HG02798 (cell line): ENCODE data around the gene TSPEAR.
"Not testable (repeated sequence)": the region's sequence is repeated elsewhere in the genome, so short reads cannot be mapped to it uniquely, and the experiment has no call there.

Source experiments
- ATAC-seq: cut with Tn5 transposase; IDR thresholded peaks from one replicate; pipeline ENCODE4 v1.9.1; 2021; ENCODE audit warnings: mild to moderate bottlenecking; ENCODE audit not compliant: unreplicated experiment, poor library complexity

Gene TSPEAR

DNA sequence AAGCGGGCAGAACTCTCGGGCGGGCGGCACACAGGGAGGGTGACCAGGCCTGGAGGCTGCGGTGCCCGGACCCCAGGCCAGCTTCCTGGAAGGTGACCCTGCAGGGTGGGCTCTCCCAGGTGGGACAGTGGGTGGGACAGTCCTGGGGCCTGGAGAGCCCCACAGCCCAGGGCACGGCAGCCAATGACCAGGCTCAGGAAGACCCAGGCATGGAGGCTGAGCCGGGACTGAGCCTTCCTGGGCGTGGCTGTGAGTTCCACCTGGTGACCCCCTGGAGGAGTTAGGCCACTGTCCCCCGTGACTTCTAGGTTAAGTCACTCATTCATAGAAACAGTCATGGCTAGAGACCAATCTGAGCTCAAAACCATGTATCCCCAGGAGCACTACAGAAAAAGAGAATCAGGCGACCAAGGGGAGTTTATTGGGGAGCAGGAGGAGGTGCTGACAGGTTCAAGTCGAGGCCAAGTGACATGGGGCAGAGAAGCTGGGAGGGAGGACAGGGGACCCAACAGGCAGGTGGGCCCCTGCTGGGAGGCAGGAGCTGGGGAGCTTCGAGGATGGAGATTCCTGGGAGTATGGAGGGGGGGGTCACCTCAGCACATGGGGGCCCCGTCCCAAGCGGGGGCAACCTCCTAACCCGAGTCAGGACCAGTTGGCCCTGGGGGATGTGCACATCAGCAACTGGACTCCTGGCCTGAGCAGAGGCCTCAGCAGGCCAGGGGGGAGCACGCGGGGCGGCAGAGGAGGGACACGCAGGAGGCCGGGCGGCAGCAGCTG, 132.1 kb downstream of the TSPEAR start:
- no peak for ATAC-seq

DNA sequence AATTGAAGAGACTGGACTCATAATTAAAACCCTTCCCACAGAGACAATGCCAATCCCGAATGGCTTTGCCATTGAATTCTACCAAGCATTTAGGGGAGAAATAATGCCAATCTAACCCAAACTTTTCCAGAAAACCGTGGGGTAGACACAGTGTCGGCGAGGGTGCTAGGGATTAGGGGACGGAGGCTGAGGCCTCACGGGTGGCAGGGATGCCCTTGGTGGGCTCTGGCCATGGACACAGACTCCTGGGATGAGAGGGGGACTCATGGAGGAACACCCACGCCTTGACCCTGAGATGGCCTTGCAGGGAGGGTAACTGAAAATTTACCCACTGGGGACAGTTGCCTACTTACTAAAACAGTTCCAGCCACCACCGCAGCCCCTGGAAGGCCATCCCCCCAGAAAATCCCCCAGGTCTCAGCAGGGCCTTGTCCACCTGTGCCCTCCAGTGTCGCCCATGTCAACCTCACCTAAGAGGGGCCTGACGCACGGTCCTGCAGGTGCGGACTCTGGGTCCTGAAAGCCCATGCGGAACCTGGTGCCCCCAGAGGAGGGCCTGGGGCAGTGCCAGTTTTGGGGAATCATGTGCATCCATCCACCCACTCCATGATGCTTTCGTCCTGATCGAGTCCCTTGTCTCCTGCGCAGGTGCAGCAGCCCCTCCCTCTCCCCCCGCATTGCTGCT, 132.9 kb downstream of the TSPEAR start:
- ATAC-seq = no peak

DNA sequence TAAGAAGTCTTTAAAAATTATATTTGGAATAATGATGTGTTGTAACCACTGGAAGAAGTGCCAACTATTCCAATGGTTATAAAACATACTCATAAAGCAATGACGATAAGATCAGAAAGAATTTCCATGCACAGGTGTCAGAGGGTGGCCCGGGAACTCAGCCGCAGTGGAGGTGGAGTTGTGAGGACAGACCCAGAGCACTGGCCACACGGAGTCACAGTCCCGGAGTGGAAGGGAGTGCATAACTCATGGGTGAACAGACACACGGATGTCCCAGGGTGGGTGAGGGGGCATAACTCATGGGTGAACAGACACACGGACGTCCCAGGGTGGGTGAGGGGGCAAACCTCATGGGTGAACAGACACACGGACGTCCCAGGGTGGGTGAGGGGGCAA, 135.3 kb downstream of the TSPEAR start:
- ATAC-seq = no peak

DNA sequence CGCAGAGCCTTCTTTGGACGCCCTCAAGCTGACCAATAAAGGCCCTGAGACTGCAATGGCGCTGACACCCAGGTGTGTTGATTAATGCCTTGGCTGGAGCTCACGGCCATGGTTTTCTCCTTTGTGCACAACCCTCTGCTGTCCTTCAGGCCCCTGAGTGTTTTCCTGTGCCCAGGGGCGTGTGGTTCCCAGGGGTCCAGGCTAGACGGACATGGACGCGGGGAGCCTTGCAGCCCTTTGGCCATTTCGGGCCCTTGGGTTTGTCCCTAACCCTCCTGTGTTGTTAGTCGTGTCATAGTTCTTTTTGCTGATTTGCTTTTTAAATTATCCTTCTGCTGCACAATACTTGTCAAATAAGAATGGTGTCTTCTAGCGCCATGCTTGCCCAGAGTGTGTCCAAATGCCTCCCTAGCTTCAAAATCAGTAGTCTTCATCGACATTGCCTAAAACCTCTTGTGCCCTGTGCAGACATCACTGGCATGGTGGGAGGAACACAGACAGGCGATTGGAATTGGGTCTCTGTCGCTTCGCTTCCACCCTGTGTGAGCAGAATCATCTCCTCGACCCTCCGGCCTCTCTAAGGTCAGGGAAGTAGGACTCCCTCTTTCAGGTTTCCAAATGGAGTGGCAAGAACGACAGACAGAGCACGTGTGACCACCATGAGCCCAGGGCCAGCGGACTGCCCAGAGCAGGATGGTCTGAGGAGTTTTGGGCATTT, 135.9 kb downstream of the TSPEAR start:
- ATAC-seq = no peak

DNA sequence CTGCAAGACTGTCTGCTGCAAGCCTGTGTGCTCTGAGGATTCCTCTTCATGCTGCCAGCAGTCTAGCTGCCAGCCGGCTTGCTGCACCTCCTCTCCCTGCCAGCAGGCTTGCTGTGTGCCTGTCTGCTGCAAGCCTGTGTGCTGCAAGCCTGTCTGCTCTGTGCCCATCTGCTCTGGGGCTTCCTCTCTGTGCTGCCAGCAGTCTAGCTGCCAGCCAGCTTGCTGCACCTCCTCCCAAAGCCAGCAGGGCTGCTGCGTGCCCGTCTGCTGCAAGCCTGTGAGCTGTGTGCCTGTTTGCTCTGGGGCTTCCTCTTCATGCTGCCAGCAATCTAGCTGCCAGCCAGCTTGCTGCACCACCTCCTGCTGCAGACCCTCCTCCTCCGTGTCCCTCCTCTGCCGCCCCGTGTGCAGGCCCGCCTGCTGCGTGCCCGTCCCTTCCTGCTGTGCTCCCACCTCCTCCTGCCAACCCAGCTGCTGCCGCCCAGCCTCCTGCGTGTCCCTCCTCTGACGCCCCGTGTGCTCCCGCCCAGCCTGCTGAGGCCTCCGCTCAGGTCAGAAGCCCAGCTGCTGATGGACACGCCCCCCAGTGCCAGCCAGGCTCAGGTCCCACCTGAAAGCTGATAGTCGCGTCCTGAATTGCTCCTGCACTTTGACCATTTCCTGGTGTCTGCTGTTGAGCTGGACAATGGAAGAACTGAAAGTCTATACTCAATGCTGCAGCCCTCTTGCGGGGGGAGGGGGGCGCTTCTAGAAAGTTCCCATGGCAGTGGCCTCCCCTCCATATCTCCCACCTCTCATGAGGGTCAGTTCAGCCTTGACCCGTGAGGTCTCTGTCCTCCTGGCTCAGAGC, 136.7 kb downstream of the TSPEAR start:
- ATAC-seq = no peak

DNA sequence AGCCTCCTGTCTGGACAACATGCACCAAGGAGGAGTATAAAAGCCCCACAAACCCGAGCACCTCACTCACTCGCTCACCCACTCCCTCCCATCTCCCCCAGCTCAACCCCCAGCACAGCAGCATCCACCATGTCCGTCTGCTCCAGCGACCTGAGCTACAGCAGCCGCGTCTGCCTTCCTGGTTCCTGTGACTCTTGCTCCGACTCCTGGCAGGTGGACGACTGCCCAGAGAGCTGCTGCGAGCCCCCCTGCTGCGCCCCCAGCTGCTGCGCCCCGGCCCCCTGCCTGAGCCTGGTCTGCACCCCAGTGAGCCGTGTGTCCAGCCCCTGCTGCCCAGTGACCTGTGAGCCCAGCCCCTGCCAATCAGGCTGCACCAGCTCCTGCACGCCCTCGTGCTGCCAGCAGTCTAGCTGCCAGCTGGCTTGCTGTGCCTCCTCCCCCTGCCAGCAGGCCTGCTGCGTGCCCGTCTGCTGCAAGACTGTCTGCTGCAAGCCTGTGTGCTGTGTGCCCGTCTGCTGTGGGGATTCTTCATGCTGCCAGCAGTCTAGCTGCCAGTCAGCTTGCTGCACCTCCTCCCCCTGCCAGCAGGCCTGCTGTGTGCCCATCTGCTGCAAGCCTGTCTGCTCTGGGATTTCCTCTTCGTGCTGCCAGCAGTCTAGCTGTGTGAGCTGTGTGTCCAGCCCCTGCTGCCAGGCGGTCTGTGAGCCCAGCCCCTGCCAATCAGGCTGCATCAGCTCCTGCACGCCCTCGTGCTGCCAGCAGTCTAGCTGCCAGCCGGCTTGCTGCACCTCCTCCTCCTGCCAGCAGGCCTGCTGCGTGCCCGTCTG, 137.5 kb downstream of the TSPEAR start, which contains the start of gene KRTAP10-4:
Gene KRTAP10-4 (plus strand): TSS at position 100 of the 827 bp plus-strand sequence. CDS start 30 bp downstream, at position 130.
- ATAC-seq = not testable (repeated sequence)

DNA sequence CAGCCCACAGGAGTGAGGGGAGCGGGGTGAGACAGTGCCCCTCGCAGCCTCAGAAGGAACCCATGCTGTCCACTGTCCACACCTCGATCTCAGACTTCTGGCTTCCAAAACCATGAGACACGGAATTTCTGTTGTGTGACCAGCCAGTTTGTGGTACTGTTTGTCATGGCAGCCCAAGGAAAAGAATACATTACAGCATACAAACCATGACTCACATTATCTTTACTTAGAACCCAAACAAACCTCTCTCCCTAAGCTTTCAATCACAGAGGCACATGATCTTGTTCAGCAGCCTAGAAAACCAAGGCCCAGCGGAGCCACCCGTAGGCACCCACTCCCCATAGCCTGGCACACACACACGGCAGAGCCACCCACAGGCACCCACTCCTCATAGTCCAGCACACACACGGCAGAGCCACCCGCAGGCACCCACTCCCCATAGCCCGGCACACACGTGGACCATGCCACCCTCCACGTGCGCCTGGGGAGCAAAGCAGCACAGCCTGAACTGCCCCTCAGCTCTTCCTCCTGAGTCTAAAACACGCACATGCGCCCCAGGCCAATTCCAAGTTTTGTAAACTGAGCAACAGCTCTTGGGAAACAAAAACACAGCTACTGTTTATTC, 138.3 kb downstream of the TSPEAR start:
- no peak for ATAC-seq

DNA sequence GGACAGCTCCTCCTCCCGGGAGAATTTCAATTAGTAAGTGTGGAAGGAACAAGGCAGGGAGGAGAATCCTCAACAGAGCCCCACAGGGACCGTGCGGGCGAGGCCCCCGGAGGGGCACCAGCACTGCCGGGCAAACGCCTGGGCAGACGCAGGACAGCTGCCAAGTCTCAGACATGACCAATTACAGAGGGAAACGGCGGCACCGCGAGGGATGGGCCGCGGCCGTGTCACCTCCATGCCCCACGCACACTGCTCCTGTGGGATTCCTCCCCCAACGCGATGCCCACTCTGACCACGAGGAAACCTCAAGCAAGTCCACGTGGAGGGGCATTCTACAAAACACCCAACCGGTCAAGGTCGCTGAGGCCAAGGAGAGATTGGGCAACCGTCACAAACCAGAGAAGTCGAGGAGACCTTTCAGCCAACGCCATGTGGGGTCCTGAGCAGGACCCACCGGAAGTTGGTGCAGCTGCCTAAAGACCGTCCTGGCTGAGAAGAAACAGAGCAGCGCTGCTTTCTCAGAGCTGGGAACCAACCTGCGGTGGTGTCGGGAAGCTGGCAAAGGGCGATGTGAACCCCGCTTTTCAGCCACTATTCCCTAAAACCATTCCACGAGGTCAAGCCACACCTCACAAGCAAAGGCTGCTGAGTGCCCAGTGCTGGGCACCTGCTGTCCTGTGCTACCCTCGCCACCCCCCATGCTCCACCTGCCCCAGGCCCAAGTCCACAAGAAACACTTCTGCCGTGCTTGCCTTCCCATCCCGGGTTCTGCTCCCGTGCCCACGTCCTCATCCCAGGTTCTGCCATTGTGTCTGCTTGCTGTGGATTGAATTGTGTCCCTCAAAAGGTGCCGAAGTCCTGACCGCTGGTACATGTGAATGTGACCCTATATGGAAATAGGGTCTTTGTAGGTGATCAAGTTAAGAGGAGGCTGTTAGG, 139.3 kb downstream of the TSPEAR start:
- ATAC-seq = no peak

DNA sequence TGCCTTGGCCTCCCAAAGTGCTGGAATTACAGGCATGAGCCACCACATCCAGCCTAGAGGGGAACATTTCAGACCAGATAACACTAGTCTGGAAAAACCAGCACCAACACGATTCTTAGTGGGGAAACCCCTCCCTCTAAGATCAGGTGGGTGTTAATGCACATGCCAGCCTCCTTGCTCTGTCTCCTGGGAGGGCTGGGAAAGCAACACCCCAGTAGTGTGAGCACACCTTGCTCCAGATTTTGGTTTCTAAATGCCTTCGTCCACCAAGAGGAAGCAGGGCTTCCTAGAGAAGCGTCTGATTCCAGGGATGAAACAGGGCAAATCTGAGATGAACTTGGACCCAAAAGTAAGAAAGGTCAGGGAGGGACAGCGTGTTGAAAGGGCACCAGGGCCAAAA, 140.1 kb downstream of the TSPEAR start:
- no peak for ATAC-seq

DNA sequence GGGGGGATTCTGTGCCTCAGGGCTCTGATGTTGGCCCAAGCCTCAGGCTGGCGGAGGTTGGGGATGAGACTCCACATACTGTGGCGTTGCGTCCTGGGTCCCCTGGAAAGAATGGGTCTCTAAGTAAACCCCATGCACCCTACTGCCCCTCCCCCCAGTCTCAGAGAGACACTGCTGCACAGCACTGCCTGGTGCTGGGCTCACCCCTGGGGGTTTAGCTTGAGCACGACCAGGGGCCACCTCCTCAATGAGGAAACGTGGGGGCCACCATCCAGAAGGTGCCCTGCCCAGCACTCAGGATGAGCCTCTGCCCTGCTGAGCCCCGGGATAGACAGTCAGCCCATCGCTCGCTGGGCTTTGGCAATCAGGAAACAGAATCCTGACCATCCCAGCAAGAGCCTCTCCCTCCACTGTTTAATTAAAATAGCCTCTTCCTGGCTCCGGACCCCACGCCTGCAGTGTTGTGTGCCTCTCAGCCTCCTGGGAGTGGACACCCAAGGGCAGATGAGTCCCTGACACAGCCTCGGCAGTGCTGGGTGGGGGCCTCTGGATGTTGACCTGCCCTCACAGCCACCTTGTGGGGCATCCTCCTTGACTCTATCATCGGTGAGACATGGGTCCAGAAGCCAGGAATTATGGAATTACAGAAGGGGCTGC, 141.4 kb downstream of the TSPEAR start:
- ATAC-seq = no peak

DNA sequence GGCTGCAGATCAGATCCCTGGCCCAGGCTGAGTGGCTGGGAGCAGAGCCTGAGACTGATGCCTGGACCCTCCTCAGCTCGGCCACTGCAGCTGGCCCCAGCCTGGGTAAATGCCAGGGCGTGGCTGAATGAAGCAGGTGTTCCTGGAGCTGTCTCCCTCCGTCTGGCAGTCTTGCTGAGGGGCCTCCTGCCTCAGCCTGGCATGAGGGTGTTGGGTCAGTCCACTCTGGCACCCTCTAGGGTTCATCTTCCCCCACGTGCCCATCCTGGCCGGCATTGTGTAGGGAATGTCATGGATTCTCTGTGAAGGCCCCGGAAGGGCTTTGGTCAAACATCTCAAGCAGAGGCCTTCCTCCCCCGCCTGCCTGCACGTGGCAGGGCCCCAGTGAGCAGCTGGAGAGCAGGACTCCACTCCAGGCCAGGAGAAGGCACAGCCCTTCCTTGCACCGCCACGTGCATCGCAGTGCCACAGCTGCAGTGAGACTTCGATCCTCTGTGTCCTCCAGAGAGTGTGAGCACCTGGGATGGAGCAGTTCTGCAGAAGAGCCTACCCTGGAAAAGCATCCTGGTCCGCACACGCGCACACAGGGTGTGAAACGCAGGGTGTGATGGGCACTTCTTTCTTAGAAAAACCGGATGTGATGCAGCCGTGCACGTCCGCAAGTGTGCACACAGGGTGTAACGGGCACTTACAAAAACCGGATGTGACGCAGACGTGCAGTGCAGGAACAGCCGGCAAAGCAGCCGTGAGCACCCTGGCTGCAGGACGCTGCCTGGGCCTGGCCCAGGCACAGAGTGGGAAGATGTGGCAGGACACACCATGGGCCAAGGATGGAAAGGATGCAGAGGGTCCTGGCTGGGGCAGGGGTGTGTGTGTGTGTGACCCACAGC, 142.5 kb downstream of the TSPEAR start:
- ATAC-seq = no peak

DNA sequence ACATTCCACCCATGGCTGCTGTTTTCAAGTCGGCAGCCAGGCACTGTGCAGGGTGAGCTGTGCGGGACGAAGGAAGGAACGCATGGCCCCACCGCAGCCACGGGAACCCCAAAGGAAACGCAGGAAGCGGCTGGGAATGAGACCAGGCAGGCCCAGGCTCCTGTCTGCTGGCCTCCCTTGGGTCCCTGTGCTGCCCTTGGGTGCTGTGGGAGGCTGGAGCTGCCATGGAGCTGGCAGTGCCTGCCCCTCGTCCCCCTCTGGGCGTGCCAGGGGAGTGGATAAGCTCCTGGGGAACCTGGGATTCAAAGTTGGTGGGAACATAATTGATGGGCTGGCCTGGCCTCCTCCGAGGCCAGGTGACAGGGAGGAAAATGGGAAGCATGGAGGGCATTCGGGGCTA, 143.1 kb downstream of the TSPEAR start:
- no peak for ATAC-seq

DNA sequence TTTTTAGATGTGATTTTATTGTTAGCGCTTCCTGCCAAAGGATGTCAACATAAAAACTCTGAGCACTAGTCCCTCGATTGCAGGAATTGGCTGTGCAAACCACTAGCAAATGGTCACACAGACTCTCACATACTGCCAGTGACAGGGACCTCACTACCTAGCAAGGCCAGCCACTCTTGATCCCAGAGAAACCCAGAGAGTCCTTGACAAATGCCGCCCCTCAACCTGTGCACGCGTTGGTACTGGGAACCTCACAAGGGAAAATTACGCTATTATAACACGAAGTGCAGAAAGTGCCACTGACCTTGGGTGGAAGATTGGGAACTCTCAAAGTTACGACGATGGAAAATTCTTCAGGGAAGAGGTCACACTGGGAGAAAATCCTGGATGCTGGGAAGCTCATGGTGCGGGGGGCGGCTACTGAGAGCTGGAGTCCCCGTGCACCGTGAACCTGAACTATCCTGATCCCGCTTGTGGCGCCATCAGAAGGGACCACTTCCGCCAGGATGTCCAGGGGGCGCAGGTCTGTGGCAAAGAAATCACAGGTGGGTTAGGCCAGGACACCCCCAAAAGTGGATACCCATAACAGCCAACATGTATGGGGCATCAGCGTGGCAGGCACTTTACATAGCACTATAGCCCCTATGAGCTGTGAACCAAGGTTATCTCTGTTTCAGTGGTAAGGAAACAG, 143.7 kb downstream of the TSPEAR start:
- no peak for ATAC-seq

DNA sequence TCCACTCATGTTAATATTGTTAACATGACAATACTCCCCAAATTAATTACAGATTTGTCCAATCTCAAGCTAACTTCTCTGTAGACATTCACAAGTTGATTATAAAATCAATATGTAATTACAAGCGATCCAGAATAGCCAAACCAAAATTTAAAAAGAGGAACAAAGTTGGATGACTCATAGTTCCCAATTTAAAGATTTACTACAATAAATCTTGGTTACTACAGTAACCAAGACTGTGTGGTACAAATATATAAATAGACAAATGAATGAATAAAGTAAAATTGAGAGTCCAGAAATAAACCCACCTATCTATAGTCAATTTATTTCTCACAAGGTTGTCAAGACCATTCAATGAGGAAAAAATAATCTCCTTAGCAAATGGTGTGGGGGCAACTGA, 145.0 kb downstream of the TSPEAR start:
- ATAC-seq = no peak

DNA sequence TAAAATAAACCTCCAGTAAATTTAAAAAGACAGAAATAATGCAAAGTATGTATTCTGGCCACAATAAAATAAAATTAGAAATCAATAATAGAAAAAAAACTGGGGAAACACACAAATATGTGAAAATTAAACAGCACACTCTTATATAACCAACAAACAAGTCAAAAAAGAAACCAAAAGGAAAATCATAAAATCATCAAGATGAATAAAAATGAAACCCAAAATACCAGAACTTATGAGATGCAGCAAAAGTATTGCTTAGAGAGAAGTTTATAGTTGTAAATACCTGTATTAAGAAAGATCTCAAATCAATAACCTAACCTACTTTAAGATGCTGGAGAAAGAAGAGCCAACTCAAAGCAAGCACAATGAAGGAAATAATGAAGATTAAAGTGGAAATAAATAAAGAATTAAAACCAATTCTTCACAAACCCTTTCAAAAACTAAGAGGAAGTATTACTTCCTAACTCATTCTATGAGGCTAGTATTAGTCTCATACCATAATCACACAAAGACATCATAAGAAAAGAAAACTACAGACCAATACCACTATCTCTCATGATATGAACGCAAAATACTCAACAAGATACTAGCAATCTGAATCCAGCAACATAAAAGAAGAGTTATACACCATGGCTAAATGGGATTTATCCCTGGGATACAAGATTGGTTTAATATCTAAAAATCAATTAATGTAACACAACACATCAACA, 146.3 kb downstream of the TSPEAR start:
- ATAC-seq = no peak
